ENCODE data around the gene MAPKAPK2. TPM values are rescaled to one million over a fixed set of nuclear protein-coding genes. Genes with fewer than 3 reads are reported as not detected.

MAPKAPK2 gene
- total RNA-seq, 1 experiment from 2014 or later, result 51.1 TPM

DNA sequence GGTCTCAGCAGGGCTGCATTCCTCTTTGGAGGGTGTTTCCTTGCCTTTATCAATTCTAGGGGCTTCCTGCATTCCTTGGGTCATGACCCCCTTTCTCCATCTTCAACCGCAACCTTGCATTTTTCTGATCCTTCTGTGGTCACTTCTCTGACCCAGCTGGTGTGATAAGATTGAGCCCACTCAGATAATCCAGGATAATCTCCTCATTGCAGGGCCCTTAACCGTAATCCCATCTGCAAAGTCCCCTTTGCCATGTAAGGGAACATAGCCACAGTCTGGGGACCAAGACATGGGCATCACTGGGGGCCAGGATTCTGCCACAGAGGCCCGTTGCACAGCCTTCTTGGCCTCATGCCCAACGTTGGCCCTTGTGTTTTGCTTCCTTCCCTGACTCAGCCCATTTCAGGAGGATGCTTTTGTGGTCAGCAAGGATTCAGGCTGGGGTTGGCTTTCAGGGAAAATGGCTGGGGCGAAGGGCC lies 50.9 kb downstream of the MAPKAPK2 start:
- no peaks in the 10 kb centered on the region for H3K4me1 ChIP-seq (ENCODE audit: control insufficient read depth in 1 of 2, insufficient read depth in 2 of 2, low read length in 2 of 2)
- no peak overlapping the region for H2AFZ ChIP-seq (ENCODE audit: low read depth, low read length, poor library complexity, severe bottlenecking)
- H3K9me2 ChIP-seq (ENCODE audit: insufficient read depth), result no peaks in the 10 kb centered on the region
- ChIA-PET CTCF (interaction anchor here (0.7 to 1.7 kb wide), 6 partner anchors 104 to 764 kb away, joined by 3 to 12 read pairs (median 4); no protein-coding TSS in a partner anchor), RAD21 (ENCODE audit: low non-redundant PET in 1 of 2, low total read pairs in 2 of 2, uncharacterized antibody in 2 of 2, unreplicated experiment in 2 of 2) (interaction anchor here in 1 of 2 experiments (2.1 kb wide), 1 partner anchor 246 kb away, joined by 4 read pairs; no protein-coding TSS in a partner anchor), POLR2A (no interaction called here)
- no peak overlapping the region for H3K27ac ChIP-seq (ENCODE audit: low read depth, low read length)
- intact Hi-C loops (cut with micrococcal nuclease), result no loop called here
- H3K9ac ChIP-seq (ENCODE audit: low read length), result no peak overlapping the region
- no peak for ATAC-seq
- no peaks in the 10 kb centered on the region for H3K27me3 ChIP-seq (ENCODE audit: insufficient read depth, low read length)
- H3K9me3 ChIP-seq (ENCODE audit: control insufficient read depth in 1 of 2, insufficient read depth in 1 of 2, low read depth in 1 of 2, low read length in 2 of 2), result no peaks in the 10 kb centered on the region
- H3K4me2 ChIP-seq (ENCODE audit: low read length), result no peak overlapping the region
- no peak for TF ChIP-seq EZH2phosphoT487 (IDR thresholded peaks at IDR 0.05; ENCODE audit: borderline replicate concordance)
- no peak for TF ChIP-seq CBX3 (IDR thresholded peaks at IDR 0.05; ENCODE audit: low read depth)
- no peak for TF ChIP-seq TCF7L2 (IDR thresholded peaks at IDR 0.05; ENCODE audit: borderline replicate concordance, extremely low read depth, insufficient read depth, insufficient read length)
- TF ChIP-seq, protein P1, sequence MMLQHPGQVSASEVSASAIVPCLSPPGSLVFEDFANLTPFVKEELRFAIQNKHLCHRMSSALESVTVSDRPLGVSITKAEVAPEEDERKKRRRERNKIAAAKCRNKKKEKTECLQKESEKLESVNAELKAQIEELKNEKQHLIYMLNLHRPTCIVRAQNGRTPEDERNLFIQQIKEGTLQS (IDR thresholded peaks at IDR 0.05), result no peak
- TF ChIP-seq, protein P2, sequence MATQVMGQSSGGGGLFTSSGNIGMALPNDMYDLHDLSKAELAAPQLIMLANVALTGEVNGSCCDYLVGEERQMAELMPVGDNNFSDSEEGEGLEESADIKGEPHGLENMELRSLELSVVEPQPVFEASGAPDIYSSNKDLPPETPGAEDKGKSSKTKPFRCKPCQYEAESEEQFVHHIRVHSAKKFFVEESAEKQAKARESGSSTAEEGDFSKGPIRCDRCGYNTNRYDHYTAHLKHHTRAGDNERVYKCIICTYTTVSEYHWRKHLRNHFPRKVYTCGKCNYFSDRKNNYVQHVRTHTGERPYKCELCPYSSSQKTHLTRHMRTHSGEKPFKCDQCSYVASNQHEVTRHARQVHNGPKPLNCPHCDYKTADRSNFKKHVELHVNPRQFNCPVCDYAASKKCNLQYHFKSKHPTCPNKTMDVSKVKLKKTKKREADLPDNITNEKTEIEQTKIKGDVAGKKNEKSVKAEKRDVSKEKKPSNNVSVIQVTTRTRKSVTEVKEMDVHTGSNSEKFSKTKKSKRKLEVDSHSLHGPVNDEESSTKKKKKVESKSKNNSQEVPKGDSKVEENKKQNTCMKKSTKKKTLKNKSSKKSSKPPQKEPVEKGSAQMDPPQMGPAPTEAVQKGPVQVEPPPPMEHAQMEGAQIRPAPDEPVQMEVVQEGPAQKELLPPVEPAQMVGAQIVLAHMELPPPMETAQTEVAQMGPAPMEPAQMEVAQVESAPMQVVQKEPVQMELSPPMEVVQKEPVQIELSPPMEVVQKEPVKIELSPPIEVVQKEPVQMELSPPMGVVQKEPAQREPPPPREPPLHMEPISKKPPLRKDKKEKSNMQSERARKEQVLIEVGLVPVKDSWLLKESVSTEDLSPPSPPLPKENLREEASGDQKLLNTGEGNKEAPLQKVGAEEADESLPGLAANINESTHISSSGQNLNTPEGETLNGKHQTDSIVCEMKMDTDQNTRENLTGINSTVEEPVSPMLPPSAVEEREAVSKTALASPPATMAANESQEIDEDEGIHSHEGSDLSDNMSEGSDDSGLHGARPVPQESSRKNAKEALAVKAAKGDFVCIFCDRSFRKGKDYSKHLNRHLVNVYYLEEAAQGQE (IDR thresholded peaks at IDR 0.05; ENCODE audit: low read depth), result no peak
- no peak for TF ChIP-seq SIN3A (IDR thresholded peaks at IDR 0.05; ENCODE audit: low read depth)
- TF ChIP-seq, protein P3, sequence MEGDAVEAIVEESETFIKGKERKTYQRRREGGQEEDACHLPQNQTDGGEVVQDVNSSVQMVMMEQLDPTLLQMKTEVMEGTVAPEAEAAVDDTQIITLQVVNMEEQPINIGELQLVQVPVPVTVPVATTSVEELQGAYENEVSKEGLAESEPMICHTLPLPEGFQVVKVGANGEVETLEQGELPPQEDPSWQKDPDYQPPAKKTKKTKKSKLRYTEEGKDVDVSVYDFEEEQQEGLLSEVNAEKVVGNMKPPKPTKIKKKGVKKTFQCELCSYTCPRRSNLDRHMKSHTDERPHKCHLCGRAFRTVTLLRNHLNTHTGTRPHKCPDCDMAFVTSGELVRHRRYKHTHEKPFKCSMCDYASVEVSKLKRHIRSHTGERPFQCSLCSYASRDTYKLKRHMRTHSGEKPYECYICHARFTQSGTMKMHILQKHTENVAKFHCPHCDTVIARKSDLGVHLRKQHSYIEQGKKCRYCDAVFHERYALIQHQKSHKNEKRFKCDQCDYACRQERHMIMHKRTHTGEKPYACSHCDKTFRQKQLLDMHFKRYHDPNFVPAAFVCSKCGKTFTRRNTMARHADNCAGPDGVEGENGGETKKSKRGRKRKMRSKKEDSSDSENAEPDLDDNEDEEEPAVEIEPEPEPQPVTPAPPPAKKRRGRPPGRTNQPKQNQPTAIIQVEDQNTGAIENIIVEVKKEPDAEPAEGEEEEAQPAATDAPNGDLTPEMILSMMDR (IDR thresholded peaks at IDR 0.05 in 2 of 3, conservative IDR thresholded peaks at IDR 0.05 in 1 of 3; ENCODE audit: borderline replicate concordance in 1 of 3, insufficient read depth in 1 of 3, low read depth in 2 of 3, low read length in 2 of 3), result no peak
- TF ChIP-seq CEBPB (IDR thresholded peaks at IDR 0.05; ENCODE audit: low read depth), result no peak
- TF ChIP-seq, protein P4, sequence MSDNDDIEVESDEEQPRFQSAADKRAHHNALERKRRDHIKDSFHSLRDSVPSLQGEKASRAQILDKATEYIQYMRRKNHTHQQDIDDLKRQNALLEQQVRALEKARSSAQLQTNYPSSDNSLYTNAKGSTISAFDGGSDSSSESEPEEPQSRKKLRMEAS (IDR thresholded peaks at IDR 0.05), result no peak
- no peak for TF ChIP-seq FOSL1 (IDR thresholded peaks at IDR 0.05; ENCODE audit: low read depth)
- no peak for TF ChIP-seq POLR2AphosphoS5 (IDR thresholded peaks at IDR 0.05; ENCODE audit: low read depth, low read length)
- TF ChIP-seq SP1 (IDR thresholded peaks at IDR 0.05; ENCODE audit: low read depth), result no peak
- TF ChIP-seq YY1 (IDR thresholded peaks at IDR 0.05; ENCODE audit: extremely low read depth, insufficient replicate concordance, low read depth, low read length), result no peak
- peaks cover 0 to 2% of the 10 kb centered on the region in 2 experiments; a peak in 2 of 4 replicates for H3K36me3 ChIP-seq (ENCODE audit: control insufficient read depth in 1 of 2, insufficient read depth in 2 of 2, low read length in 2 of 2)
- no TSS peak for BruUV-seq (replicated peaks)
- no peak for DNase-seq (ENCODE audit: low read depth, low spot score)
- no peaks in the 10 kb centered on the region for H4K20me1 ChIP-seq (ENCODE audit: insufficient read depth)
- H3K79me2 ChIP-seq (ENCODE audit: insufficient read depth, low read length), result no peaks in the 10 kb centered on the region
- H3K4me3 ChIP-seq (replicated peaks in 1 of 2; ENCODE audit: low read depth in 1 of 2, low read length in 2 of 2), result no peak overlapping the region
